ENCODE measurements around the gene SLC25A25. TPM values are rescaled to one million over a fixed set of nuclear protein-coding genes. Genes with fewer than 3 reads are reported as not detected.

Gene SLC25A25
- total and polyA plus RNA-seq, 9 of the 15 experiments (the other 6 are each of a cell fraction or from before 2014, with no cell fraction given) = 0.07 to 35.9 (median 23.2) TPM

DNA sequence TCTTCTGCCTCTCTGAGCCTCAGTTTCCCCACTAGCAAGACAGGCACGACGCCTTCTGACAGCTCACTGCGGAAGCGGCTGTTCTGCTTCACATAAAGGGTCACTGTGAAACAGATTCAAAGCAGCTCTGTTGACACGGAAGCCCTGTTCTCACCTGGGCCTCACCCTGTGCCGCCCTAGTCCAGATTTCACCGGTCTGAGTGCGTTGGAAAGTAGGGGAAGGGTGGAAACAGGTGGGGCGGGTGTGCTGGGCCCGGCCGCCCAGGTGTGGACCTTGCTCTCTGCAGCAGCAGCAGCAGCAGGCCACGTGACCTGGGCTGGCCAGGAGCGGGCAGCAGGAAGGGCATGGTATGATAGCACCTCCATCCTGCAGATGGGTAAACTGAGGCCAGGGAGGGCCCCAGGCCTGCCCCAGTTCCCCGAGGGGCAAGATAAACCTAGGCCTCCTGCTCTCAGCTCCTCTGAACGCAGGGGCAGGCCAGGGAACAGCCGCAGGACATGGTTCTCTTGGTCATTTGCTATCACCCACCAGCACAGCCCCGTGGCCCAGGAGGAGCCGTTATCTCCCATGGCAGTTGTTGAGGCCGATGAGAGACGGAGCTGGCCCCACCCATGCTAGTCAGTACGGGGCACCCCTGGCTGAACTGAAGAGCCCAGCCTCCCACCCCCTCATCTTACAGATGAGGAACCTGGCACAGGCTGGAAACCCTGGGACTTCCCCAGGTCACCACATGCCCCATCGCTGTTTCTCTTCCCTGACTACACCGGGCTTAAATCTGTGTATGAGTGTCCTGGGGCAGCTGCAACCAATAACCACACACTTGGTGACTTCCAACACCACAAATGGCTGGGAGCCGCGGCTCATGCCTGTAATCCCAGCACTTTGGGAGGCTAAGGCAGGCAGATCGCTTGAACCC, 47.4 kb downstream of the SLC25A25 start (continued):
- TF ChIP-seq, protein P1, sequence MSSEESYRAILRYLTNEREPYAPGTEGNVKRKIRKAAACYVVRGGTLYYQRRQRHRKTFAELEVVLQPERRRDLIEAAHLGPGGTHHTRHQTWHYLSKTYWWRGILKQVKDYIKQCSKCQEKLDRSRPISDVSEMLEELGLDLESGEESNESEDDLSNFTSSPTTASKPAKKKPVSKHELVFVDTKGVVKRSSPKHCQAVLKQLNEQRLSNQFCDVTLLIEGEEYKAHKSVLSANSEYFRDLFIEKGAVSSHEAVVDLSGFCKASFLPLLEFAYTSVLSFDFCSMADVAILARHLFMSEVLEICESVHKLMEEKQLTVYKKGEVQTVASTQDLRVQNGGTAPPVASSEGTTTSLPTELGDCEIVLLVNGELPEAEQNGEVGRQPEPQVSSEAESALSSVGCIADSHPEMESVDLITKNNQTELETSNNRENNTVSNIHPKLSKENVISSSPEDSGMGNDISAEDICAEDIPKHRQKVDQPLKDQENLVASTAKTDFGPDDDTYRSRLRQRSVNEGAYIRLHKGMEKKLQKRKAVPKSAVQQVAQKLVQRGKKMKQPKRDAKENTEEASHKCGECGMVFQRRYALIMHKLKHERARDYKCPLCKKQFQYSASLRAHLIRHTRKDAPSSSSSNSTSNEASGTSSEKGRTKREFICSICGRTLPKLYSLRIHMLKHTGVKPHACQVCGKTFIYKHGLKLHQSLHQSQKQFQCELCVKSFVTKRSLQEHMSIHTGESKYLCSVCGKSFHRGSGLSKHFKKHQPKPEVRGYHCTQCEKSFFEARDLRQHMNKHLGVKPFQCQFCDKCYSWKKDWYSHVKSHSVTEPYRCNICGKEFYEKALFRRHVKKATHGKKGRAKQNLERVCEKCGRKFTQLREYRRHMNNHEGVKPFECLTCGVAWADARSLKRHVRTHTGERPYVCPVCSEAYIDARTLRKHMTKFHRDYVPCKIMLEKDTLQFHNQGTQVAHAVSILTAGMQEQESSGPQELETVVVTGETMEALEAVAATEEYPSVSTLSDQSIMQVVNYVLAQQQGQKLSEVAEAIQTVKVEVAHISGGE (CRISPR knock-in tag; IDR thresholded peaks at IDR 0.05) = peak in 1 of 3 experiments; percentile 83; a peak in 2 of 6 replicates
- TF ChIP-seq, protein P2, sequence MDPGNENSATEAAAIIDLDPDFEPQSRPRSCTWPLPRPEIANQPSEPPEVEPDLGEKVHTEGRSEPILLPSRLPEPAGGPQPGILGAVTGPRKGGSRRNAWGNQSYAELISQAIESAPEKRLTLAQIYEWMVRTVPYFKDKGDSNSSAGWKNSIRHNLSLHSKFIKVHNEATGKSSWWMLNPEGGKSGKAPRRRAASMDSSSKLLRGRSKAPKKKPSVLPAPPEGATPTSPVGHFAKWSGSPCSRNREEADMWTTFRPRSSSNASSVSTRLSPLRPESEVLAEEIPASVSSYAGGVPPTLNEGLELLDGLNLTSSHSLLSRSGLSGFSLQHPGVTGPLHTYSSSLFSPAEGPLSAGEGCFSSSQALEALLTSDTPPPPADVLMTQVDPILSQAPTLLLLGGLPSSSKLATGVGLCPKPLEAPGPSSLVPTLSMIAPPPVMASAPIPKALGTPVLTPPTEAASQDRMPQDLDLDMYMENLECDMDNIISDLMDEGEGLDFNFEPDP (CRISPR knock-in tag; IDR thresholded peaks at IDR 0.05) = no peak
- TF ChIP-seq SMC3 (conservative IDR thresholded peaks at IDR 0.05; ENCODE audit: insufficient read depth, low read depth, low read length) = 0 out of 2 replicates have a peak, but pooled peaks have one; percentile 18
- TF ChIP-seq, protein P3, sequence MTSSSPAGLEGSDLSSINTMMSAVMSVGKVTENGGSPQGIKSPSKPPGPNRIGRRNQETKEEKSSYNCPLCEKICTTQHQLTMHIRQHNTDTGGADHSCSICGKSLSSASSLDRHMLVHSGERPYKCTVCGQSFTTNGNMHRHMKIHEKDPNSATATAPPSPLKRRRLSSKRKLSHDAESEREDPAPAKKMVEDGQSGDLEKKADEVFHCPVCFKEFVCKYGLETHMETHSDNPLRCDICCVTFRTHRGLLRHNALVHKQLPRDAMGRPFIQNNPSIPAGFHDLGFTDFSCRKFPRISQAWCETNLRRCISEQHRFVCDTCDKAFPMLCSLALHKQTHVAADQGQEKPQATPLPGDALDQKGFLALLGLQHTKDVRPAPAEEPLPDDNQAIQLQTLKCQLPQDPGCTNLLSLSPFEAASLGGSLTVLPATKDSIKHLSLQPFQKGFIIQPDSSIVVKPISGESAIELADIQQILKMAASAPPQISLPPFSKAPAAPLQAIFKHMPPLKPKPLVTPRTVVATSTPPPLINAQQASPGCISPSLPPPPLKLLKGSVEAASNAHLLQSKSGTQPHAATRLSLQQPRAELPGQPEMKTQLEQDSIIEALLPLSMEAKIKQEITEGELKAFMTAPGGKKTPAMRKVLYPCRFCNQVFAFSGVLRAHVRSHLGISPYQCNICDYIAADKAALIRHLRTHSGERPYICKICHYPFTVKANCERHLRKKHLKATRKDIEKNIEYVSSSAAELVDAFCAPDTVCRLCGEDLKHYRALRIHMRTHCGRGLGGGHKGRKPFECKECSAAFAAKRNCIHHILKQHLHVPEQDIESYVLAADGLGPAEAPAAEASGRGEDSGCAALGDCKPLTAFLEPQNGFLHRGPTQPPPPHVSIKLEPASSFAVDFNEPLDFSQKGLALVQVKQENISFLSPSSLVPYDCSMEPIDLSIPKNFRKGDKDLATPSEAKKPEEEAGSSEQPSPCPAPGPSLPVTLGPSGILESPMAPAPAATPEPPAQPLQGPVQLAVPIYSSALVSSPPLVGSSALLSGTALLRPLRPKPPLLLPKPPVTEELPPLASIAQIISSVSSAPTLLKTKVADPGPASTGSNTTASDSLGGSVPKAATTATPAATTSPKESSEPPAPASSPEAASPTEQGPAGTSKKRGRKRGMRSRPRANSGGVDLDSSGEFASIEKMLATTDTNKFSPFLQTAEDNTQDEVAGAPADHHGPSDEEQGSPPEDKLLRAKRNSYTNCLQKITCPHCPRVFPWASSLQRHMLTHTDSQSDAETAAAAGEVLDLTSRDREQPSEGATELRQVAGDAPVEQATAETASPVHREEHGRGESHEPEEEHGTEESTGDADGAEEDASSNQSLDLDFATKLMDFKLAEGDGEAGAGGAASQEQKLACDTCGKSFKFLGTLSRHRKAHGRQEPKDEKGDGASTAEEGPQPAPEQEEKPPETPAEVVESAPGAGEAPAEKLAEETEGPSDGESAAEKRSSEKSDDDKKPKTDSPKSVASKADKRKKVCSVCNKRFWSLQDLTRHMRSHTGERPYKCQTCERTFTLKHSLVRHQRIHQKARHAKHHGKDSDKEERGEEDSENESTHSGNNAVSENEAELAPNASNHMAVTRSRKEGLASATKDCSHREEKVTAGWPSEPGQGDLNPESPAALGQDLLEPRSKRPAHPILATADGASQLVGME (CRISPR knock-in tag; IDR thresholded peaks at IDR 0.05) = no peak
- peak; percentile 51 for TF ChIP-seq SP1 (CRISPR knock-in tag; IDR thresholded peaks at IDR 0.05)
- TF ChIP-seq NFATC3 (IDR thresholded peaks at IDR 0.05) = no peak
- TF ChIP-seq, protein P4, sequence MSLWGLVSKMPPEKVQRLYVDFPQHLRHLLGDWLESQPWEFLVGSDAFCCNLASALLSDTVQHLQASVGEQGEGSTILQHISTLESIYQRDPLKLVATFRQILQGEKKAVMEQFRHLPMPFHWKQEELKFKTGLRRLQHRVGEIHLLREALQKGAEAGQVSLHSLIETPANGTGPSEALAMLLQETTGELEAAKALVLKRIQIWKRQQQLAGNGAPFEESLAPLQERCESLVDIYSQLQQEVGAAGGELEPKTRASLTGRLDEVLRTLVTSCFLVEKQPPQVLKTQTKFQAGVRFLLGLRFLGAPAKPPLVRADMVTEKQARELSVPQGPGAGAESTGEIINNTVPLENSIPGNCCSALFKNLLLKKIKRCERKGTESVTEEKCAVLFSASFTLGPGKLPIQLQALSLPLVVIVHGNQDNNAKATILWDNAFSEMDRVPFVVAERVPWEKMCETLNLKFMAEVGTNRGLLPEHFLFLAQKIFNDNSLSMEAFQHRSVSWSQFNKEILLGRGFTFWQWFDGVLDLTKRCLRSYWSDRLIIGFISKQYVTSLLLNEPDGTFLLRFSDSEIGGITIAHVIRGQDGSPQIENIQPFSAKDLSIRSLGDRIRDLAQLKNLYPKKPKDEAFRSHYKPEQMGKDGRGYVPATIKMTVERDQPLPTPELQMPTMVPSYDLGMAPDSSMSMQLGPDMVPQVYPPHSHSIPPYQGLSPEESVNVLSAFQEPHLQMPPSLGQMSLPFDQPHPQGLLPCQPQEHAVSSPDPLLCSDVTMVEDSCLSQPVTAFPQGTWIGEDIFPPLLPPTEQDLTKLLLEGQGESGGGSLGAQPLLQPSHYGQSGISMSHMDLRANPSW (CRISPR knock-in tag; IDR thresholded peaks at IDR 0.05) = no peak; the same call in 1 of the 2 replicates
- no peak for TF ChIP-seq ZNF778 (CRISPR knock-in tag; IDR thresholded peaks at IDR 0.05)
- TF ChIP-seq CC2D1A (IDR thresholded peaks at IDR 0.05) = peak; percentile 85; the same call in 1 of the 2 replicates
- TF ChIP-seq U2AF1 (optimal IDR thresholded peaks at IDR 0.05; ENCODE audit: low read depth, low read length) = no peak
- TF ChIP-seq ARNT (IDR thresholded peaks at IDR 0.05) = peak in 1 of 2 experiments; percentile 74; a peak in 2 of 4 replicates
- TF ChIP-seq SRSF7 (optimal IDR thresholded peaks at IDR 0.05; ENCODE audit: low read depth, low read length) = no peak
